ENCODE measurements around the gene DGKB.

- TF ChIP-seq GATA3 (IDR thresholded peaks at IDR 0.05; ENCODE audit: low read depth, low read length) (no peak), GATA2 (IDR thresholded peaks at IDR 0.05; ENCODE audit: low read depth, low read length) (no peak)
Observed at GRCh38 chr7:14800664-14801063, 101.9 kb downstream of the DGKB start.
